Endothelial cell of umbilical vein (primary cell): ENCODE data around the gene THEM4. TPM values are rescaled to one million over a fixed set of nuclear protein-coding genes. Genes with fewer than 3 reads are reported as not detected.

Source experiments
- BruUV-seq: library from RNA; stranded (reverse); fragments of 400-500 nt; replicated peaks from 2 replicates; lab custom pipeline; 2021; lab: Mats Ljungman, UMichigan
- CTCF ChIA-PET: fragments of 300-600, 350-600 bp; sonication (Branson Sonifier 250); formaldehyde crosslinking; loops from one replicate; lab custom pipeline; 2021; ENCODE audit warnings: antibody characterized with exemption, inconsistent platforms; lab: Charles Lee
- POLR2A ChIA-PET: fragments of 300-600, 350-600 bp; sonication (Branson Sonifier 250); formaldehyde crosslinking; loops from one replicate; lab custom pipeline; 2021; ENCODE audit warnings: antibody characterized with exemption, inconsistent platforms; lab: Charles Lee
- DNase-seq: peaks from one replicate; pipeline ENCODE4 v3.0.0-alpha.2; 2011; ENCODE audit warnings: low read depth, low spot score
- FAIRE-seq: peaks from 2 replicates; lab custom pipeline; 2011; peaks lifted over from hg19 to GRCh38; lab: Jason Lieb, UNC
- H2AFZ ChIP-seq: 2 replicates; pipeline ENCODE4 v1.6.0; 2012; ENCODE audit warnings: low read depth, low read length, control low read depth, inconsistent platforms
- H3K27ac ChIP-seq: 2 replicates; pipeline ENCODE4 v1.5.1; 2011; ENCODE audit warnings: low read depth, mild to moderate bottlenecking, control low read depth, low read length, moderate library complexity; ENCODE audit not compliant: insufficient read depth
- H3K27me3 ChIP-seq, 2 experiments: 2 replicates each; pipeline versions ENCODE4 v1.6.0 to v1.6.1; 2011; ENCODE audit warnings: low read length in 2 of 2, mixed read lengths in 1 of 2; ENCODE audit not compliant: control insufficient read depth in 2 of 2, insufficient read depth in 2 of 2
- H3K36me3 ChIP-seq, 2 experiments: 2 replicates in 1 of 2; 3 replicates in 1 of 2; pipeline ENCODE4 v1.5.1; 2011; ENCODE audit warnings: low read length in 2 of 2, mild to moderate bottlenecking in 1 of 2, moderate library complexity in 1 of 2; ENCODE audit not compliant: control insufficient read depth in 2 of 2, insufficient read depth in 2 of 2; ENCODE audit errors: extremely low read depth in 1 of 2
- H3K4me1 ChIP-seq: 3 replicates; pipeline ENCODE4 v1.5.1; 2011; ENCODE audit warnings: mild to moderate bottlenecking, low read length; ENCODE audit not compliant: control insufficient read depth, insufficient read depth; ENCODE audit errors: extremely low read depth
- H3K4me2 ChIP-seq: 2 replicates; pipeline ENCODE4 v1.6.1; 2011; ENCODE audit warnings: low read length, control low read depth, mixed read lengths; ENCODE audit not compliant: insufficient read depth
- H3K4me3 ChIP-seq, 3 experiments: fragments of 200-600 bp in 1 of 3; sonication (generic), shearing (Covaris generic) in 1 of 3; replicated peaks in 1 of 3; 2 replicates each; pipeline ENCODE4 v1.5.1; 2011 to 2016; ENCODE audit warnings: control low read depth in 3 of 3, low read length in 3 of 3, mild to moderate bottlenecking in 2 of 3, inconsistent platforms in 1 of 3, low read depth in 1 of 3, moderate library complexity in 1 of 3; ENCODE audit not compliant: insufficient read depth in 1 of 3
- H3K79me2 ChIP-seq: 2 replicates; pipeline ENCODE4 v1.6.0; 2012; ENCODE audit warnings: low read length, inconsistent platforms; ENCODE audit not compliant: control insufficient read depth, insufficient read depth
- H3K9ac ChIP-seq: replicated peaks from 2 replicates; pipeline ENCODE3; 2011; ENCODE audit warnings: low read length, control low read depth; ENCODE audit not compliant: insufficient read depth; ENCODE audit errors: extremely low read depth
- H3K9me1 ChIP-seq: replicated peaks from 3 replicates; pipeline ENCODE4 v1.6.0; 2011; ENCODE audit warnings: mild to moderate bottlenecking, low read length; ENCODE audit not compliant: control insufficient read depth, insufficient read depth; ENCODE audit errors: extremely low read depth
- H3K9me3 ChIP-seq: replicated peaks from 2 replicates; pipeline ENCODE4 v1.5.1; 2012; ENCODE audit warnings: low read length, inconsistent platforms; ENCODE audit not compliant: control insufficient read depth, insufficient read depth
- H4K20me1 ChIP-seq: replicated peaks from 2 replicates; pipeline ENCODE3; 2011; ENCODE audit warnings: mild to moderate bottlenecking, low read length; ENCODE audit not compliant: control insufficient read depth, insufficient read depth; ENCODE audit errors: extremely low read depth
- EZH2 ChIP-seq: IDR thresholded peaks from 2 replicates; pipeline ENCODE4 v1.6.1; 2012; ENCODE audit warnings: borderline replicate concordance, low read depth, mild to moderate bottlenecking, moderate library complexity, low read length, inconsistent platforms; ENCODE audit not compliant: severe bottlenecking
- FOS ChIP-seq: IDR thresholded peaks from 2 replicates; pipeline ENCODE4 v1.6.1; 2011; ENCODE audit warnings: mild to moderate bottlenecking, low read length, moderate library complexity, borderline replicate concordance; ENCODE audit not compliant: insufficient read depth
- GATA2 ChIP-seq: IDR thresholded peaks from 2 replicates; pipeline ENCODE4 v1.7.0; 2011; ENCODE audit warnings: low read depth, mild to moderate bottlenecking, moderate library complexity, mixed read lengths, low read length; ENCODE audit not compliant: insufficient read length, insufficient read depth
- JUN ChIP-seq: IDR thresholded peaks from 2 replicates; pipeline ENCODE4 v1.6.1; 2011; ENCODE audit warnings: borderline replicate concordance, low read depth; ENCODE audit not compliant: insufficient read length, insufficient read depth
- MYC ChIP-seq: IDR thresholded peaks from one replicate; pipeline ENCODE4 v1.6.1; 2011; ENCODE audit warnings: mild to moderate bottlenecking, low read depth, low read length
- POLR2A ChIP-seq: IDR thresholded peaks from 2 replicates; pipeline ENCODE4 v1.6.1; 2012; ENCODE audit warnings: low read depth, mild to moderate bottlenecking, control low read depth, low read length
- POLR2AphosphoS5 ChIP-seq: IDR thresholded peaks from 2 replicates; pipeline ENCODE4 v1.6.1; 2012; ENCODE audit warnings: low read depth, mild to moderate bottlenecking, control low read depth, low read length, moderate library complexity; ENCODE audit not compliant: insufficient read depth
- dilution Hi-C: fragments of 300-500 bp; cut with MboI; formaldehyde crosslinking; loops from one replicate; pipeline ENCODE4 v1.15.0; 2019; ENCODE audit warnings: low sequenced_read_pairs; ENCODE audit not compliant: extremely low pct_ligation_motif_present
- intact Hi-C: fragments of 100-400 bp; cut with micrococcal nuclease; formaldehyde crosslinking; loops from one replicate; pipeline ENCODE4 v1.10.0; 2022
- polyA plus RNA-seq, 4 experiments: library from polyadenylated mRNA; depleted of rRNA in 3 of 4; stranded (reverse) in 3 of 4; unstranded in 1 of 4; fragments of >200 nt; gene quantifications; 2 replicates each; pipeline versions ENCODE4 v1.2.1 to v1.2.3, GENCODE V29; 2011 to 2012; ENCODE audit warnings: missing spikeins in 1 of 4
- total RNA-seq: library from RNA; stranded (reverse); gene quantifications from 2 replicates; pipeline ENCODE4 v1.2.3, GENCODE V29; 2021
- TF ChIP-seq, protein P1 (sequence below), 2 donors: IDR thresholded peaks; 1 replicate in 1 of 2; 2 replicates in 1 of 2; pipeline ENCODE4 v1.5.1; 2011; ENCODE audit warnings: low read length in 2 of 2, mild to moderate bottlenecking in 2 of 2, moderate library complexity in 2 of 2, control low read depth in 1 of 2, inconsistent platforms in 1 of 2, low read depth in 1 of 2; ENCODE audit not compliant: insufficient read depth in 1 of 2; ENCODE audit errors: extremely low read depth in 1 of 2
- TF ChIP-seq, protein P2 (sequence below): IDR thresholded peaks from 2 replicates; pipeline ENCODE4 v1.6.1; 2011; ENCODE audit not compliant: insufficient read depth, insufficient read length

THEM4 gene
- total and polyA plus RNA-seq, 2 donors (not counting 3 experiments of a cell fraction or from before 2014, with no cell fraction given): 22.3 to 24.9 TPM

DNA sequence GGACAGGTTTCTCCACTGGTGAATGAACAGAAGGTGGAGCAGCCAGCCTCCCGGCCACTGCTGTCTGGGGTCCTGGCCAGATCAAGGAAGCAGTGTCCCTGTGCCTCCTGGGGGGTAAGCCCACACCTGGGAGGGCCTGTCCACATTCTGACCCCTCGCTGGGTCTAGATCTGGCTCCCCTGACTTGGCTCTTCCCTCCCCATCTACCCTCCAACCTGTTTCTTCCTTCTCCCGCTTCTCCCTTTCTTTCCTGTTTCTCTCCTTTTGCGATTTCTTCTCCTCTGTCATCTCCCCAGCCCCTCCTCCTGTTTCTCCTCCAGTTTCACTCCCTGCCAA lies 78.1 kb downstream of the THEM4 start:
- TF ChIP-seq MYC: no peak
- TF ChIP-seq JUN: no peak
- no peak for TF ChIP-seq FOS
- no peak for TF ChIP-seq GATA2
- TF ChIP-seq, protein P1, sequence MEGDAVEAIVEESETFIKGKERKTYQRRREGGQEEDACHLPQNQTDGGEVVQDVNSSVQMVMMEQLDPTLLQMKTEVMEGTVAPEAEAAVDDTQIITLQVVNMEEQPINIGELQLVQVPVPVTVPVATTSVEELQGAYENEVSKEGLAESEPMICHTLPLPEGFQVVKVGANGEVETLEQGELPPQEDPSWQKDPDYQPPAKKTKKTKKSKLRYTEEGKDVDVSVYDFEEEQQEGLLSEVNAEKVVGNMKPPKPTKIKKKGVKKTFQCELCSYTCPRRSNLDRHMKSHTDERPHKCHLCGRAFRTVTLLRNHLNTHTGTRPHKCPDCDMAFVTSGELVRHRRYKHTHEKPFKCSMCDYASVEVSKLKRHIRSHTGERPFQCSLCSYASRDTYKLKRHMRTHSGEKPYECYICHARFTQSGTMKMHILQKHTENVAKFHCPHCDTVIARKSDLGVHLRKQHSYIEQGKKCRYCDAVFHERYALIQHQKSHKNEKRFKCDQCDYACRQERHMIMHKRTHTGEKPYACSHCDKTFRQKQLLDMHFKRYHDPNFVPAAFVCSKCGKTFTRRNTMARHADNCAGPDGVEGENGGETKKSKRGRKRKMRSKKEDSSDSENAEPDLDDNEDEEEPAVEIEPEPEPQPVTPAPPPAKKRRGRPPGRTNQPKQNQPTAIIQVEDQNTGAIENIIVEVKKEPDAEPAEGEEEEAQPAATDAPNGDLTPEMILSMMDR (IDR thresholded peaks at IDR 0.05; ENCODE audit: extremely low read depth in 1 of 2, insufficient read depth in 1 of 2, low read depth in 1 of 2, low read length in 2 of 2): no peak
- TF ChIP-seq, protein P2, sequence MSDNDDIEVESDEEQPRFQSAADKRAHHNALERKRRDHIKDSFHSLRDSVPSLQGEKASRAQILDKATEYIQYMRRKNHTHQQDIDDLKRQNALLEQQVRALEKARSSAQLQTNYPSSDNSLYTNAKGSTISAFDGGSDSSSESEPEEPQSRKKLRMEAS: no peak
- no peak for TF ChIP-seq POLR2A
- no peak for TF ChIP-seq EZH2
- TF ChIP-seq POLR2AphosphoS5: no peak
- Histone ChIP-seq H3K9ac (no peak overlapping the region), H3K4me2 (no peak overlapping the region), H3K79me2 (no peaks in the 10 kb centered on the region), H3K4me1 (peaks cover 11% of the 10 kb centered on the region), H3K9me1 (no peaks in the 10 kb centered on the region), H3K4me3 (no peak overlapping the region), H3K27ac (no peak overlapping the region), H3K9me3 (no peaks in the 10 kb centered on the region), H3K36me3 (no peaks in the 10 kb centered on the region), H4K20me1 (no peaks in the 10 kb centered on the region), H2AFZ (no peak overlapping the region), H3K27me3 (no peaks in the 10 kb centered on the region)
- DNase-seq (no peak), FAIRE-seq (no peak)
- ChIA-PET POLR2A (no interaction called here), CTCF (no interaction called here)
- dilution Hi-C loops: no loop called here
- intact Hi-C loops: no loop called here
- BruUV-seq: no TSS peak
